Suppressor macrophage treated with lipopolysaccharide for 4 hours (primary cell): ENCODE measurements around the gene TMTC2.
A peak's percentile ranks its signal among the peaks of the same experiment; 100 is the strongest.

Source experiments
- DNase-seq: peaks from one replicate; pipeline ENCODE4 v3.0.0-alpha.2; 2020

TMTC2 gene

GRCh38 chr12:82966001-82966559, 279.4 kb downstream of the TMTC2 start:
- DNase-seq: peak; percentile 83

GRCh38 chr12:82968631-82969367, 282.1 kb downstream of the TMTC2 start:
- DNase-seq: no peak

GRCh38 chr12:82970614-82971013, 283.9 kb downstream of the TMTC2 start:
- peak; percentile 48 for DNase-seq

DNA sequence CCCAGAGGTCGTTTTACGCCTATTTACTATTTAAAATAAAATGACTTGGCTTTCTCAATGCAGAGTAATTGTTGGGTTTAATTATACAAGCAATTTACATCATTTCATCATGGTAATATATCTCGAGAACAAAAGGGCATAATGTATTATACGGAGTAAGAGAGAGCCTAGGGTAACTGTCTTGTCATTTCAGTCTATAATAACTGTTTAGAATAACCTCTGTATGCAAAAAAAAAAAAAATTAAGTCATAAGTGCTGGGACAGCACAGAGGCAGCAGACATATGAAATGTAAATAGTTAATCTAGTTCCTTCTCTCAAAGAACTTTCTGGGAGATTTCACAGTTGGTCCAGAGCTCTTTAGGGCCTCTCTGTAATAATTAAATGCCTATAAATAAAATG, 284.9 kb downstream of the TMTC2 start:
- DNase-seq: no peak

GRCh38 chr12:82972624-82973023, 285.9 kb downstream of the TMTC2 start:
- DNase-seq: no peak

- no peak for DNase-seq
Observed at GRCh38 chr12:82973592-82973991, 286.9 kb downstream of the TMTC2 start.

- DNase-seq: no peak
Observed at GRCh38 chr12:82981150-82981549, 294.4 kb downstream of the TMTC2 start.

GRCh38 chr12:82994117-82994516, 307.4 kb downstream of the TMTC2 start:
- DNase-seq: no peak

- DNase-seq: no peak
Observed at GRCh38 chr12:82996168-82996812, 309.6 kb downstream of the TMTC2 start.

DNA sequence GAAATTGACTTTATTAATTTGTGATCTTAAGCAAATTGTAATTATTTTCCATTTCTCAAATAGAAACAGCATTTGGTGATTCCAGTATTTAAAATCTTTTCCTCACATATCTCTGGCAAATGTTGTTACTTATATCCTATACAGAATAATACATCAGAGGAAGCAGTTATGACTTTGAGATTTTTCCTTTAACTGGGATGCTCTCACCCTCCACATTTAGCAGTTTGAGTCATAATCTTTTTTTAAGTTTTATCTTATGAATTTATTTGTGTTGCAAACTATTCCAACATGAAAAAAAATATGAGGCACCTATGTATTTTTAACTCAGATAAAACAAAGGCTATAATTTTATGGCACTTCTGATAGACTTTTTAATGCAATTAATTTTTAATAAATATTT, 311.8 kb downstream of the TMTC2 start:
- DNase-seq: no peak

DNA sequence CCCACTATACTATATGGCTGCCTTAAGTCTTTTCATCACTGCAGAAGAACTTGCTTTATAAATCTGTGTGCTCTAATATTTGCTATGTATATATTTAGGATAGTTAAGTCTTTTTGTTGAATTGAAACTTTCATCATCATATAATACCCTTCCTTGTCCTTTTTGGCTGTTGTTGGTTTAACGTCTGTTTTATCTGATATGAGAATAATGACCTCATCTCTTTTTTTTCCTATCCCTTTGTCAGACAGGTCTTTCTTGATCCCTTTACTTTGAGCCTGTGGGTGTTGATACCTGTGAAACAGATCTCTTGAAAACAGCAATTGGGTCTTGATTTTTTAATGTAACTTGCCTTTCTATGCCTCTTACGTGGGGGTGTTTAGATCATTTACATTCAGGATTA, 316.3 kb downstream of the TMTC2 start:
- no peak for DNase-seq

DNA sequence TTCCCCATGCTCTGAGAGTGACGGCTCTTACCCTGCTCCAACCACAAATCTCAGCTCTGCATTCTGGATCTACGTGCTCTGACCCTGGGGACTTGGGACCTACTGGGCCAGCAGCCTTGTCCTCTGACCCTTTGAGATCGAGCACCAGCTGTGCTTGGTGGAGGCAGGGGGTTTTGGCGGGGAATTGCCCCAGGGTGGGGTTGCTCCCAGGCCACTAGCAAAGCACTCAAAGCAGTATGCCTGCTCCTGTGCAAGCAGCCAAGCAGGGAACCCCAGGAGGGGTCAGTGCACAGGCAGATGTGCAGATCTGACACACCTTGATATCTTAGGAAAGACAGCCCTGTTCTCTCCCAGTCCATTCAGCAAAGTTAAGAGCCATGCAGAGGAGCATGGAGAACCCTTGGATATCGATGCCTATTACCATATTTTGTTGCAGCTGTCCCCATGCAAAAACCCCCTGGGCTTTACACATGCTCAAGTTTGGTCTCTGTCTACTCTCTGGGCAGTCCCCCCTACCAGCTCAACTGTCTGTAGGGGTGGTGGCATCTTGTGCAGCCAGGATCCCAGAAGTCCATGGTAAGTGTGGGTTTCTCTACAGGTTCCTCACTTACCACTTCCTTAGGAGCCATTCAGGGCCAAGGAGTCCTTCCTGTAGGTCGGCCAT, 319.0 kb downstream of the TMTC2 start:
- DNase-seq: no peak

DNA sequence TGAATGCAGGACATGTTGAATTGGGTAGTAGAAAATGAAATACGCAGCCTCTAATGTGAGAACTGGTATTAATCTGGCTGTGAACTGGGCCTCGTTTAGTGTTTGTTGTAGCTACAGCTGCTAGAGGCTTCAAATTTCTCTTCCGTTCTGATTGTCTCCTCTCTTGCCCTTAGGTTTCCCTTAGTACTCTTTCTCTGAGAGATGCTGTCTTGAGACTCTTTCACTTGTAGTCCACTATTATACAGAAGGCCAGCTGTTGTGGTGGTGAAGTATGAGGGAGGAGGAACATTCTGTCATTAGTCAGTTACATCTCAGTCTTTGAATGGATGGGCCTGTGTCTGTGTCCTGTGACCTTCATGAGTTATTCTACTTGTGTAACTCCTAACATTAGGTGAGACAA, 322.0 kb downstream of the TMTC2 start:
- DNase-seq: no peak

GRCh38 chr12:83010169-83010804, 323.6 kb downstream of the TMTC2 start:
- no peak for DNase-seq

GRCh38 chr12:83015390-83016217, 328.9 kb downstream of the TMTC2 start:
- peak; percentile 9 for DNase-seq

GRCh38 chr12:83016218-83016835, 329.6 kb downstream of the TMTC2 start:
- DNase-seq: peak; percentile 59

- peak; percentile 1 for DNase-seq
Observed at GRCh38 chr12:83016991-83017390, 330.3 kb downstream of the TMTC2 start.

GRCh38 chr12:83018088-83018487, 331.4 kb downstream of the TMTC2 start:
- no peak for DNase-seq

GRCh38 chr12:83027021-83027723, 340.5 kb downstream of the TMTC2 start:
- no peak for DNase-seq

- DNase-seq: no peak
Observed at GRCh38 chr12:83031196-83031595, 344.5 kb downstream of the TMTC2 start.

DNA sequence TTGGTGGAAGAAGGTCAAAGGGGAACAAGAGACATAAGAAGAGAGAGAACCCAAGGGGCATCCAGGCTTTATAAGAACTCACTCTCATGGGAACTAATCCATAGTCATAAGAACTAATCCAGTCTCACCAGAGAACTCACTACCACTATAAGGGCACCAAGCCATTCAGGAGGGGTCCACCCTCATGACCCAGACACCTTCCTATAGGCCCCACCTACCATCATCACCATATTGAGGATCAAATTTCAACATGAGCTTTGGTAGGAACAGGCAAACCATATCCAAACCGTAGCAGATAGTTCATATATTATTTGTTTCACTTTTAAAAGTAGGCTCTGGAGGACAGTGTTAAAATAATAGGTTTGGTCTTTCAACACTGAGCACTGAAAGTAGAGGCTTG, 350.1 kb downstream of the TMTC2 start:
- DNase-seq: no peak
